HG03066 (cell line): Measurements from ENCODE around the gene PKD1.

Experiments
- ATAC-seq: cut with Tn5 transposase; IDR thresholded peaks from one replicate; pipeline ENCODE4 v1.9.1; 2021; ENCODE audit warnings: low read depth; ENCODE audit not compliant: unreplicated experiment

PKD1 gene

GRCh38 chr16:2056681-2057407 lies 78.9 kb downstream of the PKD1 start:
- no peak for ATAC-seq

GRCh38 chr16:2056077-2056476 lies 79.6 kb downstream of the PKD1 start:
- no peak for ATAC-seq

GRCh38 chr16:2054543-2055245 lies 81.0 kb downstream of the PKD1 start:
- no peak for ATAC-seq

- no peak for ATAC-seq
These were observed 81.8 kb downstream of the PKD1 start for GRCh38 chr16:2053897-2054296.

GRCh38 chr16:2053211-2053610 lies 82.5 kb downstream of the PKD1 start:
- ATAC-seq: no peak

- peak; percentile 12 for ATAC-seq
These were observed 87.6 kb downstream of the PKD1 start for GRCh38 chr16:2048116-2048543.

- peak; percentile 80 for ATAC-seq
These were observed 88.2 kb downstream of the PKD1 start, which contains the start of the genes NTHL1 and TSC2 for GRCh38 chr16:2047330-2048115. NTHL1 (minus strand) TSS chr16:2047834; CDS start chr16:2047823, 11 bp downstream. TSC2 (plus strand) TSS chr16:2047985; CDS start chr16:2048616, 631 bp downstream.

DNA sequence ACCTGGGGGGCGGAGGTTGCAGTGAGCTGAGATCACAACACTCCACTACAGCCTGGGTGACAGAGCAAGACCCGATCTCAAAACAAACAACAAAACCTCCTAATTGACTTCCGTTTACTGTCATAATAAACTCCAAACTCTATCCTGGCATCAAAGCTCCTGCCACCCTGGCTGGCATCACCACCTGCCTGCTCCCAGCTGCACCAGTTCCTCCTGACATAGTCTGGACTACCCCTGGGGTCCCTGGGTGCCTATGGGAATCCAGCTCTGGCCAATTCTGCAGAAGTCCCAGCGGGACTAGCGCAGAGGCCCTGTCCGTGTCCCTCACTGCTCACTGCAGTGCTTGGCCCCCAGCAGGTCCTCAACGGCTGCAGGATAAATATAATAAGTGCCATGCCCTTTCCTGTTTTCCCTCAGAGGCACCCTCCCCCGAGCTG lies 88.8 kb downstream of the PKD1 start:
- ATAC-seq: peak; percentile 14

DNA sequence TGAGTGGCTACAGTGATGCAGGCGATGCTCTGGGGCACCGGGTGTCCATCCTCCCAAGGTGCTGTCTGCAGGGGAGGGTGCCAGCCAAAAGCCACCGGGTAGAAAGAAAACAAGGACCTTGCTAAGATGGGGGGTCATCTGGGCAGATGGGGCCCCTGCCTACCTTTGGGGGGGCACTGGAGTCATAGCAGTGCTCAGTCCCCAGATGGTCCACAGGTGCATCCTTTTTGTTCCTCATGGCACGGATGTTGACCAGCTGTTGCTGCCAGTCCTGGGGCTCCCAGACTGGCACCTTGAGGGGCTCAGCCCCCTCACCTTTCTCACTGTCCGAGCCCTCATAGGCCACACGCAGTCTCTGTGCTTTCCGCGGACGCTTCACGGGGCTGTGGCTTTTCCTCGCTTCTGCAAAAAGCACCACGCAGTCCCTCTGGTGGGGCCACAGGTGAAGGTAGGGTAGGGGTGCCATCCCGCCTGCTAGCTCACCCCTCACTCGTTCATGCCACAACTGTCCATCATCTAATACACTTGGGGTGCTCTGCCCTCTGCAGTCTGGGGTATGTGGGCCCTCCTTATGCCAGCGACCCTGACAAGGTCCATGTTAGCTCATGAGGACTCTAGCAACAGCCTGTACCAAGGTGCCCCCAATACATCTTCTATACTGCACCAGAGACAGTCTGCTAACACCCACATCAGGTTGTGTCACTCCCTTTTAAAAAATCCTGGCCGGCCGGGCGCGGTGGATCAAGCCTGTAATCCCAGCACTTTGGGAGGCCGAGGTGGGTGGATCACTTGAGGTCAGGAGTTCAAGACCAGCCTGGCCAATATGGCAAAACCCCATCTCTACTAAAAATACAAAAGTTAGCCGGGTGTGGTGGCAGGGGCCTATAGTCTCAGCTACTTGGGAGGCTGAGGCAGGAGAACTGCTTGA lies 89.5 kb downstream of the PKD1 start:
- no peak for ATAC-seq

- no peak for ATAC-seq
These were observed 91.2 kb downstream of the PKD1 start for GRCh38 chr16:2044541-2044940.

- no peak for ATAC-seq
These were observed 91.8 kb downstream of the PKD1 start for GRCh38 chr16:2043667-2044451.

DNA sequence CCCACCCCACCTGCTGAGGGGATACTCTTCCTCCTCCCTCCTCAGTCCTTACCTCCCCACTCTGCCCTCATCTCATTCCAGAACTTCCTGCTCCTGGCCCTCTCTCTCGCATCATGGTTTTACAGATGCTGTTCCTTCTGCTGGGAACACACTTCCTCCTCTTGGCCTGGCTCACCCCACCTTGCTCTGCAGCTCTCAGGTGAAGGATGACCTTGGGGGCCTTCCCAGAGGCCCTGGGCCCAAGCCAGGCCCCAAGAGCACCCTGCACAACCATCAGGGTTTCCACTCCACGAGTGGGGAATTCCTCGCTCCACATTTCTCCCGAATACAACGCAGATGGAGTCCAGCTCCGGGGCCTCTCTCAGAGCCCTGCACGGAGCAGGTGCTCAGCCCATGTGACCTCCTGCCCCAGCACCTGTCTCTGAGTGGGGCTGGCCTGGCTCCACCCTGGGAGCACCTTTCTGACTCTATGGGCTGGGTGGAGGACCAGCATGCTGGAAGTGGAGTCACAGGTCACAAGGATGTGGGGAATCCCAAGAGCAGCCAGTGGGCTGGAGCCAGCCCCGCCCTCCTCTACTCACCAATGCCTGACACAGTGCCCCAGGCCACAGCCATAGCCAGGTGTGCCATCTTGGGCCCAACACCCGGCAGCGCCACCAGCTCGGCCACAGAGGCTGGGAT lies 92.6 kb downstream of the PKD1 start:
- no peak for ATAC-seq

GRCh38 chr16:2042171-2042985 lies 93.3 kb downstream of the PKD1 start:
- no peak for ATAC-seq

DNA sequence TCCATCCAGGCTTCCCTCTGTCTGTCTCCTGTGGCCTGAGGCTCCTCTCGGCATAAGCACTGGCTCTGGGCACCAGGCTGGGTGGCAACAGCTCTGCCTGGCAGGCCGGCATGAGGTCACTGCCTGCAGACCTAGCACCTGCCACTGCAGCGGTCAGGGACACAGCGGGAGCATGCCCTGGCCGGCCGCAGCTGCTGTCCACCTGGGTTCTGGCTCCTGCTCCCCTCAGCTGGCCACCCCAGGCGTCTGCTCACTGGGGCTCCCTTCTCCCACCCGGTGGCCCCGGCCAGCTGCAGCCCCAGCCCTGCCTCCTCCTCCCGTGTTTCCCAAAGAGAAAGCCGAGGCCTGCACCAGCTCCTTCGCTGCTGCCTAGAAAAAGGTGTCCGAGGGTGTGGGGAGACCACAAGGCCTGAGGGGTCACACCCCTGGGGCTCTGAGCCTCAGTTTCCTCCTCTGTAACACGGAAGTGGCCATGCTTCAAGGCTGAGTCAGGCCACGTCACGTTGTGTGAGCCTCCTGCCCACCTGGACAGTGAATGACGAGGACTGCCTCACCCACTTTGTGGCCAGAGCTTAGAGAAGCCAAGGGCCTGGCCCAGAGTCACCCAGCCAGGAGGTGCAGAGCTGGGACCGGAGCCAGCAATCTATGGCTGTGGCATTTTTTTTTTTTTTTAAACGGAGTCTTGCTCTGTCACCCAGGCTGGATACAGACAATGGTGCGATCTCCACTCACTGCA lies 94.7 kb downstream of the PKD1 start:
- ATAC-seq: no peak

DNA sequence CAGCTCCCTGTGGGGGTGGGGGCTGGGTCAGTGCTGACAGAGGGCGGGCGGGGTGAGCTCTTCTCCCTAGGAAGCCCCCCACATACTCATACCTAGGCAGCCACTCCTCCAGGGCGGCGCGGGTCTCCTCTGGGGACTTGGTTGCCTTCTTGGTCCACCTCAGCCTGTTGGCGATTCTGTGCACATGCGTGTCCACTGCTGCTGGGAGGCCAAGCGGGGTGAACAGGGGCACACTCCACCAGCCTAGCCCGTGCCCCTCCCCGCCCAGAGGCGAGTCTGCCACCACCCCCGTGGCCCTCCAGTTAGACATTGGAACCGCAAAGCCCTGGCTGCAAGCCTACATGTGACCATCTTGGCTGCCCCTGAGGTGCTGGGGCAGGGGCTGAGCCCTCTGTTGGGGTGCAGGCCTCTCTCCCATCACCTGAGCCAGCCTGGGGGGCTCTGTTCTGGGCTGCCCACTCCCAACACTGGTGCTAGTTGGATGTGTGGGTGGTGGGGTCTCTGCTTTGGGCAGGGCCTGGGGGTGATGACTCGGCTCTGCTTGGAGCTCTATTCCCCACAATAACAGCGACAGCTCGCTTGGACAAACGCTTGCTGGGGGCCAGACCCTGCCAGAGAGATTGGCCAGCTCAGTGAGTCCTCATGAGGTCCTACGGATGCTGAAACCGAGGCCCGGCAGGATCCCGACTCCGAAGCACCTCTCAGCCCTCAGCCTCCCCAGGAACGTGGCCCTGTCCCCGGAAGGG lies 95.5 kb downstream of the PKD1 start:
- ATAC-seq: no peak

DNA sequence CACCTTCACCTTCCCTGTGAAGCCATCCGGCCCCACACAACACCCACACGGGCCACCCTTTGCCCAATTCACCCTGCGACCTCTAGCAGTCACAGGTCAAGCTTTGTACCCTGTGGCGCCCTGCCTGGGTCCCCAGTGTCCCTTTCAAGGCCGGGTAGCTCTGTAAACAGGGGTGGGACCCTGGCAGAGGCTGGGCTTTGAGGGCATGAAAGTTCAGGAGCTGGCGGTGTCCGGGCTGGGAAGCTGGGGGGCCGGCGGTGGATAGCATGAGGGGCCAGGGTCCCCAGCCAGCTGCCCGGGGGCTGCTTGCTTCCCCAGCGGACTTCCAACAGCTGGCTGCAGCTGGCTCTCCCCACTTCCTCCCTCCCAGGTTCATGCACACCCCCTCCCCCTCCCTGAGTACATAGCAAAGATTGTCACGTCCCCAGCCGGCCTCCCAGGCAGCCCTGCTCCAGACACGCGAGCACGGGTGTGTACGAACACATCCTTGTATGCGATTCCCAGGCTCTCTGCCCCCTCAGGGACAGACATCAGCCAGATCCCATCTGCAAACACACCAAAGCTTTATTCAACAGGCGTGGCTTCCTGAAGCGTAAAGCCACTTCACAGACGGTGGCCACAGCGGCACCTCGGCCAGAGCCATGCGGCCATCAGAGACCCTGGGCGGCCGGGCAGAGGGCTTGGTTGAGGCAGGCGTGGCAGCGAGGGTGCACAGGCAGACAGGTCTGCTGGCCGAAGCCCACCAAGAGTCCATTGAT lies 96.2 kb downstream of the PKD1 start:
- ATAC-seq: no peak
